ENCODE data around the gene PPP1R16B.
"Not testable (repeated sequence)": the region's sequence is repeated elsewhere in the genome, so short reads cannot be mapped to it uniquely, and the experiment has no call there.

GRCh38 chr20:38794057-38794456 is 11.4 kb upstream of the PPP1R16B start:
- TF ChIP-seq, protein P1, sequence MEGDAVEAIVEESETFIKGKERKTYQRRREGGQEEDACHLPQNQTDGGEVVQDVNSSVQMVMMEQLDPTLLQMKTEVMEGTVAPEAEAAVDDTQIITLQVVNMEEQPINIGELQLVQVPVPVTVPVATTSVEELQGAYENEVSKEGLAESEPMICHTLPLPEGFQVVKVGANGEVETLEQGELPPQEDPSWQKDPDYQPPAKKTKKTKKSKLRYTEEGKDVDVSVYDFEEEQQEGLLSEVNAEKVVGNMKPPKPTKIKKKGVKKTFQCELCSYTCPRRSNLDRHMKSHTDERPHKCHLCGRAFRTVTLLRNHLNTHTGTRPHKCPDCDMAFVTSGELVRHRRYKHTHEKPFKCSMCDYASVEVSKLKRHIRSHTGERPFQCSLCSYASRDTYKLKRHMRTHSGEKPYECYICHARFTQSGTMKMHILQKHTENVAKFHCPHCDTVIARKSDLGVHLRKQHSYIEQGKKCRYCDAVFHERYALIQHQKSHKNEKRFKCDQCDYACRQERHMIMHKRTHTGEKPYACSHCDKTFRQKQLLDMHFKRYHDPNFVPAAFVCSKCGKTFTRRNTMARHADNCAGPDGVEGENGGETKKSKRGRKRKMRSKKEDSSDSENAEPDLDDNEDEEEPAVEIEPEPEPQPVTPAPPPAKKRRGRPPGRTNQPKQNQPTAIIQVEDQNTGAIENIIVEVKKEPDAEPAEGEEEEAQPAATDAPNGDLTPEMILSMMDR (IDR thresholded peaks at IDR 0.05) = not testable (repeated sequence)
- TF ChIP-seq POLR2A, EP300 (IDR thresholded peaks at IDR 0.05): not testable (repeated sequence)

Data from ovary (tissue), 3 donors.